HG03457 (cell line): ENCODE results near the gene ADARB1.

Experiments used
- ATAC-seq: cut with Tn5 transposase; IDR thresholded peaks from one replicate; pipeline ENCODE4 v1.9.1; 2021; ENCODE audit warnings: moderate number of reproducible peaks; ENCODE audit not compliant: unreplicated experiment

The ADARB1 gene

DNA sequence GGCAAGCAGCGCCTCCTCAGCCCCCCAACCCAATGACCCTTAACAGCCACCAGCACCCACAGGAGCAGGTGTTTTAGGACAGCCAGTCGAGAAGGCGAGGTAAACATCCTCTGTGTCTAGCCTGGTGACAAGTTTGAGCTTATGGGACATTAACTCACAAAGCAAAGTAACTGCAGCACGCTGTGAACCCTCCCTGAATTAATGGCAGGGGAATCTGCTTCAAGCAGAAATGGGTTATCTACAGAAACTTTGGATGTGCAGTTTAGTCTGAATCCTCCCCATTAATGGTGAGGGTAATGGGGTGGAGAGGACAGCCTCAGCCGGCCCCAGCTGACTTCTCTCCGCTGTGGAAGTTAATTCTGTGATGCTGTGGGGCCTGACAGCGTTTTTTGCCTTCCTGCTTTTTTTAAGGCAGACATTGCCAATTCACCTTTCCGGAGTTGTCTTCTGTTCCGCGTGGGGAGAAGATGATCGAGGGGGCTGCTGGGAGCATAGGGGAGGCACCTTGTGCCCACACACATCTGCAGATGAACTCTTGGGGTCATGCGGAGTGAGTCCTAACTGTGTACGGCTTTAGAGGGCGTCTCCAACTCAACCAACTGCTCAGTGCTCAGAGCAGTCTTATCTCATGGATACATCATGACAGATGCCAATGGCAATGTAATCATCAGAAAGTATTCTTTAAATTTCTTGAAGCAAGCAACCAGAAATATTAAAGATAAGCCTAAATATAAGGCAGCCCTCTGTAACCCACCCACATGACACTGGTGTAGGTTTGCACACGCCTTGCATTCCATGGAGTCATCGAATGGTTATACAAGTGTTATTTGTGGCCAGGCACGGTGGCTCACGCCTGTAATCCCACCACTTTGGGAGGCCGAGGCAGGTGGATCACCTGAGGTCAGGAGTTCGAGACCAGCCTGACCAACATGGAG, 172.3 kb downstream of the ADARB1 start:
- no peak for ATAC-seq

GRCh38 chr21:45248301-45248892, 174.0 kb downstream of the ADARB1 start:
- ATAC-seq, result no peak

DNA sequence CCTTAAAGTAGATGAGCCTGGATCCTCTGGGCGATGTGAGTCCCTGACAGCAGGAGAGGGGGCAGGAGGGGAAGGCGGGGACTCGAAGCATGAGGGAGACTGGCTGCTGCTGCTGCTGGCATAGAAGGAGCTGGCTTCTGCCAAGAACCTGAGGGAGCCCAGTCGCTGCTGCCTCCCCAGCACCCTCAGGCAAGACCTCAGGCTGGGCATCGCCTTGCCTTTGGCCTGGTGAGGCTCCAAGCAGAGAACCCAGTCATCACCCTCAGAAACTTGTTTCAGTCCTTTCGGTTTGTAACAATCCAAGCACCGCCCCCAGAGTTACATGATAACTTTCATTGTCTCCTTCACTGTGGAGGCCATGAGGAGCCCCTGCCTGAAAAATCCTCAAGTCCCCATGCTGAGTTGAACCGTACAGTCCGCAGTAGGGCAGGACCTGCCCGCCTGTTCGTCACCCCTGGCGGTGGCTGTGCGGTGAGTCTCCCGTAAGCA, 174.6 kb downstream of the ADARB1 start:
- no peak for ATAC-seq

DNA sequence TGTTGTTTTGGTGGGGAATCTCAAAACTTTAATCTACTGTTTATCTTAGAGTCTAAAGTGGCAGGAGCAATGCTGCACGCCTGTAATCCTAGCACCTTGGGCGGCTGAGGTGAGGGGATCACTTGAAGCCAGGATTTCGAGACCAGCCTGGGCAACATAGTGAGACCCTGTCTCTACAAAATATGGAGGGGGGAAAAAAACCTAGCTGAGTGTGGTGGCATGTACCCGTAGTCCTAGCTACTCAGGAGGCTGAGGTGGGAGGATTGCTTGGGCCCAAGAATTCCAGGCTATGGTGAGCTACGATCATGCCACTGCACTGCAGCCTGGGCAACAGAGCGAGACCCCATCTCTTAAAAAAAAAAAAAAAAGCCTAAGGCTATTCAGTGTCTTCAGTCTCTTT, 175.2 kb downstream of the ADARB1 start:
- no peak for ATAC-seq

DNA sequence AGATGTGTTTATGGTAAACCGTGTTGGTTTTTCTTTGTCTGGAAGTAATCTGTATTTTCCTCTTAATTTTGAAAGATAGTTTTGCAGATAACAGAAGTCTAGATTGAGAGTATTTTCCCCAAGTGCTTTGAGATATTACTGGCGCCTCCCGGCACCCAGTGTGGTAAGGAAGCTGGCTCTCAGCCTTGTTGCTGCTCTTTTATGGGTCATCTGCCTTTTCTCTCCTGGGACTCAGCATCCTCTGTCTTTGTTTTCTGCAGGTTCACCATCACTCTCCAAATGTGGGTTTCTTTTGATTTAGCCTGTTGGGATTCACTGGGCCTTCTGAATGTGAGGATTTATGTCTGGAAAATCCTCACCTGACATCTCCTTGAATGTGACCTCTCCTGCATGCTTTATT, 175.9 kb downstream of the ADARB1 start:
- ATAC-seq, result no peak

DNA sequence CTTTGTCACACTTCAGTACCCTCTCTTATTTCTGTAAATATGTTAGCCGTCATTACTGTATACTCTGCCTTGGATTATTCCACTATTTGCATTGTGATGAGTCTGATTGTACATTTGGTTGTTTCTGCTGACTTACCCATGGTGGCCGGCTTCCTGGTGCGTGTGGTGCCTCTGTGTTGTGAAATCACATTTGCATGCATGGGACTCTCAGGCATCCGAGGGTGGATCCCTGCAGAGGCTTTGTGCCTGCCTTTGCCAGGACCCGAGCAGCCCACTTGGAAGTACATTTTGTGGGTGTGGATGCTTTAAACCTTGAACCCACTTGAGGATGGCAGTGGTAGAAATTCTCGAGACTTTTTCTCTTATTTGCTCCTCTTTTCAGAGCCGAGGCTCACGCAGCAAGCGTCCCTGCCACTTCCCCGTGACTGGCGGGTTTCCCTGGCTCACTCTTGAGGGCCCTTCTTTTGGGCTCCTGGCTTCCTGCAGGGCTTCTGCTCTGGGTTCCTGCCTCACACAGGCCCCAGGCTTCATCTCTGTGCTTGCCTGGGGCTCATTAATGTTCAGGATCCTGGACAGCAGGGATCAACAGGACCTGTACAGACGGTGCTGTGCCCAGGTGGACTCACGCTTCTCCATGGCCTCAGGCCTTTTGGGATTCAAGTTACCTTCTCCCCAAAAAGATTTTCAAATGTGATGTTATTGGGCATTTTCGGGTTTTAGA, 176.7 kb downstream of the ADARB1 start:
- no peak for ATAC-seq

DNA sequence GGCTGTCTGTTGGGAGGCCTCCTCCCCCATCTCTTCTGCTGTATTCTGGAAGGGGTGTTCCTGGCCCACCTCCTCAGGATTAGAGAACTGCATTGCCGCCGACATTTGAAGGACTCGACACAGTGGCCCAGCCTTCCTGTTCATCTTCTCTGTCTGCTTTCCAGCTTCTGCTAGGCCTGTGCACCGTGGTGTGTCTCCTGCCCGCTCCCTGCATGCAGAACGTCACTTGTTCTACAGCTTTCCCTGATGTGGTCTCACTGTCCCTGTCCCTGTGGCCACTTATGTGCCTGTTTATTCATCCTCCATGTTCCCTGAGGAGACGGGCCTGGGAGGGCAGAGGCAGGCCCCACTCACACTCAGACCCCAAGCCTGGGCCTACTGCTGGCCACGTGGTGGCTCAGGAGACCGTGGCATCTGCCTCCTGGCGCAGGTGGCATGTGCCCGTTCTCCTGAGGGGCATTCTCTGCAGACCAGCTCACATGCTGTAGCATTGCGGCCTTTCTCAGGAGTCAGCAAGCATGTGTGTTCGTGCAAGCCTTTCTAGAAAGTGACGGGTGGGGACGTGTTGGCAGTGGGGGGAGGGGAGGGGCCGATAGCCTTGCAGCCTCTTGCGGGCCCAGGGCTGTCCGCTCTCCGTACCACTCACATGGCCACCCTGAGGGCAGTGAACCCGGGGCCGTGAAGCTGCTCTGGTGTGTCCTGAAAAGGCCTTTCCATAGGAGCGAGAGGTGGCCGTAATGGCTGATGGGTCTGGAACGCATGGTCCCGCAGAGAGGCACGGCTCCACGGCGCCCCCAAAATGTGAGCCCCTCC, 177.5 kb downstream of the ADARB1 start:
- ATAC-seq, result no peak

- ATAC-seq, result no peak
Measured at GRCh38 chr21:45252448-45252925, 178.1 kb downstream of the ADARB1 start.

DNA sequence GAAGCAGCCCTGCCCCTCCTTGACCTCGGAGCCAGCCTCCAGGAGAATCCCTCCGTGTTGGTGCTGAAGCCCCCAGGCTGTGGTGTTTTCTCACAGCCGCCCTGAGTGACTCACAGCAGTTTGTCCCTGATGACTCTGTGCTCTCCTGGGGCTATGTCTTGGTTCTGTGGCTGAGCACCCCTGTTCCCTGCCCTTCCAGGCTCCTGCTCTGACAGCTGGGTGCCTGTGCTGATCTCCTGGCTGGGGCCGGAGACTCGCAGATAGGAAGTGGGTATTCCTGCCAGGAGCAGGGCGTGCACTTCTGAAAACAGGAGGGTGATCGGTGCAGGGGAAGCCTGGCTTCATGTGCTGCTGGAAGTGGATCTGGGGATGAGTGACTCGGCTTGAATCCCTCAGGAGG, 178.8 kb downstream of the ADARB1 start:
- no peak for ATAC-seq

GRCh38 chr21:45253633-45254459, 179.5 kb downstream of the ADARB1 start:
- ATAC-seq, result no peak

DNA sequence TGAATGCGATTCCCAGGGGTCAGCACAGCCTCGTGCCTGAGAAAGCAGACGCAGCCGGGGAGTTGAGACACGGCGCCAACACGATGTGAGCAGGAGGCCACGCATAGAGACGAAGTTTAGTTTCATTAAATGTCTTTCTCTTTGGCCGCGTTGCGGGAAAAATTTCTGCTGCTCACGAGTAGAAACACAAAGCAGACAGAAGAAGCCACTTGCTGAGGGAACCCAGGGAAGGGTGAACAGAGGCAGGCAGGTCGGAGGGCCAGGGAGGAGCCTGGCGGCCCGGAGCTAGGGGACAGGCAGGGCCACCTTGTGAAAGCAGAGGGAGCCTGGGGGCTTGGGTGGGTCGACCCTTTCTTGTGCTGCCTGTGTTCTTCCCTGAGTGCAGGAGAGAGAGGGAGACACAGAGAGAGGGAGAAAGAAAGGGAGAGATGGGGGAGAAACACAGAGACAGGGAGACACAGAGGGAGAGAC, 180.1 kb downstream of the ADARB1 start:
- ATAC-seq, result no peak

- ATAC-seq, result no peak
Measured at GRCh38 chr21:45255381-45256020, 181.1 kb downstream of the ADARB1 start.

GRCh38 chr21:45256021-45256911, 181.9 kb downstream of the ADARB1 start:
- ATAC-seq, result no peak

DNA sequence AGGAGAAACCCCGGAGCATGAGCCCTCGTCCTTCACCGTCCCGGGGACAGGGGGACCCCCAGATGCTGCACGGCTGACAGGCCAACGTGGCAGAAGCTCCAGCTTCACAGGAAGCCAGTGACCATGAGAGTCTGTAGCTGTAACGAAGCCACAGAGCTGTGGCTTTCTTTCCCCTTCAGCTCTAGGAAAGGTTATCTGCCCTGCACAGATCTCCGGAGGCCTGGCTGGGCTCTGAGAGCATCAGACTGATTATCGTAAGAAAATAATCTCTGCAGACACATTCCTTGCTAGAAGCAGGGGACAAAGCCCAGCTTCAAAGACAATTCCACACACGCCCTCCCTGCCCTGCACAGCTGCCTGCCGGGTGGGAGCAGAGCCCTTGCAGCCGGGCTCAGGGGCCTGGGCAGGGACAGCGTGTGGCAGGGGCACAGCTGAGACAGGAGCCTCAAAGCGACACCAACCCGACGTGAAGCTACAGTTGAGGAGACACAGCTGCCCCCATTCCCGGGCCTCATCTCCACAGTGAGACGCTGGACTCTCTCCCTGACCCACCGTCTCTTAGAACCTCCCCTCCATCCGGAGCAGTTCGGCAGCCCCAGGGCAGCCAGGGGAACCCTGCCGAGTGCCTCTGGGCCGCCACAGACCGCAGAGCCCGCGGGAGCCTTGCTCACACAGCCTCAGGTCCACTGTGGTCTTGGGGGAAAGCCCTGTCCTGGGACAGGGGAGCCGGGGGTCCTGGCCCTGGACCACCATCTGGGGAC, 182.7 kb downstream of the ADARB1 start:
- ATAC-seq, result no peak

GRCh38 chr21:45257673-45258341, 183.4 kb downstream of the ADARB1 start:
- ATAC-seq, result no peak

DNA sequence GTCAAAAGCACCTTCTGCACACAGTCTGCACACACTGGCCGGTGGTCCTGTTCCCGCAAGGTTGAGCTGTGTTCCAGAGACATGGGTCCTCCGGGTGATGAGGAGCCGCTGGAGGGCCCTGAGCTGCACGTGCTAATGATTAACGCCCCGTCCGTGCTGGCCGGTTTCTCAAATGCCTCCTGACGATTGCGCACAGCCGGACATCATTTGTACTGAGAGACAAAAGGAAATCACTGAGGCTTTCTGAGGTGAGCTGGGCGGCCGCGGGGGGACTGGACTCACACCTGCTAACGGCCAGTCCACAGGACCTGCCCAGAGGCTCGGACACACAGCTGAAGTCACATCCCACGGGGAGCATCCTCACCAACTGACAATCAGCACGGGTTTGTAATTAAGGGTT, 184.1 kb downstream of the ADARB1 start:
- no peak for ATAC-seq
